ENCODE data around the gene TFF3. TPM values are rescaled to one million over a fixed set of nuclear protein-coding genes. Genes with fewer than 3 reads are reported as not detected.

TFF3 gene
- total and polyA plus RNA-seq, 2 of the 13 experiments (the other 11 are each of a cell fraction or from before 2014, with no cell fraction given): 14.2 to 26.9 TPM

DNA sequence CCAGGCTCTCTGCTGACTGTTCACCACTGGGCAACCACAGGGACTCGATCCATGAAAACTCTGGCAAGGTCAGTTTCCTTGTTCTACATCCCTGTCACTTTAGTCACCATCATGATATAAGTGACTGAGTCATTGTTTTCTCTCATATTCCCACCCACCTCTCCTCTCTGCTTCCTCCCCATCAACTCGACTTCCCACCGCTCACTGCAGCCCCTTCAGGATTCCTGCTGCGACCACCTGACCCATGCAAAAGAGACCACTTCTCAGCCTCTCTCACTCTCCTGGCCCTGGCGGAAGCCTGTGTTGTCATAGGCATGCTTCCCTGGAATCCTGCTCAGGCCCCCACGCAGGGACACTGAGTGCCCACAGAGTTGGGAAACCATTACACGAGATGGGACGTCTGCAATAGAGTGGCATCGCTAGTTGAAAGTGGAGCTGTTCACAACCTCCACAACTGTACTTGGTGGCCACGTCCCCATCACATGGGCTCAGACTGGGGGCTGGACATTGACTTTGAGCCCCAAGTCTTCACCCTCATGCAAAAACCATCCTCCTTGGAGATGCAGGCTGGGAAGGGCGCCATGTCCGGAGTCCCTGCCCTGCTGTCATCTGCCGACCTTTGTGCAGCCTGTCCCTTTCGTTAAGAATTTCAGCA lies 37.4 kb upstream of the TFF3 start (continued):
- TF ChIP-seq, protein P1, sequence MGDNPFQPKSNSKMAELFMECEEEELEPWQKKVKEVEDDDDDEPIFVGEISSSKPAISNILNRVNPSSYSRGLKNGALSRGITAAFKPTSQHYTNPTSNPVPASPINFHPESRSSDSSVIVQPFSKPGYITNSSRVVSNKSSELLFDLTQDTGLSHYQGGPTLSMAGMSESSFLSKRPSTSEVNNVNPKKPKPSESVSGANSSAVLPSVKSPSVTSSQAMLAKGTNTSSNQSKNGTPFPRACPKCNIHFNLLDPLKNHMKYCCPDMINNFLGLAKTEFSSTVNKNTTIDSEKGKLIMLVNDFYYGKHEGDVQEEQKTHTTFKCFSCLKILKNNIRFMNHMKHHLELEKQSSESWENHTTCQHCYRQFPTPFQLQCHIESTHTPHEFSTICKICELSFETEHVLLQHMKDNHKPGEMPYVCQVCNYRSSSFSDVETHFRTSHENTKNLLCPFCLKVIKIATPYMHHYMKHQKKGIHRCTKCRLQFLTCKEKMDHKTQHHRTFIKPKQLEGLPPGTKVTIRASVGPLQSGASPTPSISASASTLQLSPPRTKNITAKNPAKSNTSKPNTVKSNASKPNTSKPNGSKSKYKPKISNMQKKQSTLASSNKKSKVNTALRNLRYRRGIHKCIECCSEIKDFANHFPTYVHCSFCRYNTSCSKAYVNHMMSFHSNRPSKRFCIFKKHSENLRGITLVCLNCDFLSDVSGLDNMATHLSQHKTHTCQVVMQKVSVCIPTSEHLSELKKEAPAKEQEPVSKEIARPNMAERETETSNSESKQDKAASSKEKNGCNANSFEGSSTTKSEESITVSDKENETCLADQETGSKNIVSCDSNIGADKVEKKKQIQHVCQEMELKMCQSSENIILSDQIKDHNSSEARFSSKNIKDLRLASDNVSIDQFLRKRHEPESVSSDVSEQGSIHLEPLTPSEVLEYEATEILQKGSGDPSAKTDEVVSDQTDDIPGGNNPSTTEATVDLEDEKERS (CRISPR knock-in tag; IDR thresholded peaks at IDR 0.05): no peak
- no peak for TF ChIP-seq SNAI1 (CRISPR knock-in tag; IDR thresholded peaks at IDR 0.05; ENCODE audit: borderline replicate concordance)
- TF ChIP-seq ZNF501 (CRISPR knock-in tag; IDR thresholded peaks at IDR 0.05): no peak
- no peak for TF ChIP-seq ZNF264 (CRISPR knock-in tag; IDR thresholded peaks at IDR 0.05)
- TF ChIP-seq, protein P2, sequence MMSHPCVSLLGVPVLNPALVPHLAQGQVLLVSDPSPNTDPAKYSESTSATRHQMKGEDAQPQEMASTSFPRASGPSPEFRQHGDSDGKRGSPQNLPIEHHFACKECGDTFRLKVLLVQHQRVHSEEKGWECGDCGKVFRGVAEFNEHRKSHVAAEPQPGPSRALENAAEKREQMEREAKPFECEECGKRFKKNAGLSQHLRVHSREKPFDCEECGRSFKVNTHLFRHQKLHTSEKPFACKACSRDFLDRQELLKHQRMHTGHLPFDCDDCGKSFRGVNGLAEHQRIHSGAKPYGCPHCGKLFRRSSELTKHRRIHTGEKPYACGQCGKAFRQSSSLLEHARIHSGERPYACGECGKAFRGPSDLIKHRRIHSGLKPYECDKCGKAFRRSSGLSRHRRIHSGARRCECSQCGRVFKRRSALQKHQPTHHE (CRISPR knock-in tag; IDR thresholded peaks at IDR 0.05; ENCODE audit: borderline replicate concordance): no peak
- TF ChIP-seq, protein P3, sequence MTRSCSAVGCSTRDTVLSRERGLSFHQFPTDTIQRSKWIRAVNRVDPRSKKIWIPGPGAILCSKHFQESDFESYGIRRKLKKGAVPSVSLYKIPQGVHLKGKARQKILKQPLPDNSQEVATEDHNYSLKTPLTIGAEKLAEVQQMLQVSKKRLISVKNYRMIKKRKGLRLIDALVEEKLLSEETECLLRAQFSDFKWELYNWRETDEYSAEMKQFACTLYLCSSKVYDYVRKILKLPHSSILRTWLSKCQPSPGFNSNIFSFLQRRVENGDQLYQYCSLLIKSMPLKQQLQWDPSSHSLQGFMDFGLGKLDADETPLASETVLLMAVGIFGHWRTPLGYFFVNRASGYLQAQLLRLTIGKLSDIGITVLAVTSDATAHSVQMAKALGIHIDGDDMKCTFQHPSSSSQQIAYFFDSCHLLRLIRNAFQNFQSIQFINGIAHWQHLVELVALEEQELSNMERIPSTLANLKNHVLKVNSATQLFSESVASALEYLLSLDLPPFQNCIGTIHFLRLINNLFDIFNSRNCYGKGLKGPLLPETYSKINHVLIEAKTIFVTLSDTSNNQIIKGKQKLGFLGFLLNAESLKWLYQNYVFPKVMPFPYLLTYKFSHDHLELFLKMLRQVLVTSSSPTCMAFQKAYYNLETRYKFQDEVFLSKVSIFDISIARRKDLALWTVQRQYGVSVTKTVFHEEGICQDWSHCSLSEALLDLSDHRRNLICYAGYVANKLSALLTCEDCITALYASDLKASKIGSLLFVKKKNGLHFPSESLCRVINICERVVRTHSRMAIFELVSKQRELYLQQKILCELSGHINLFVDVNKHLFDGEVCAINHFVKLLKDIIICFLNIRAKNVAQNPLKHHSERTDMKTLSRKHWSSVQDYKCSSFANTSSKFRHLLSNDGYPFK (CRISPR knock-in tag; IDR thresholded peaks at IDR 0.05; ENCODE audit: borderline replicate concordance): no peak
- TF ChIP-seq, protein P4, sequence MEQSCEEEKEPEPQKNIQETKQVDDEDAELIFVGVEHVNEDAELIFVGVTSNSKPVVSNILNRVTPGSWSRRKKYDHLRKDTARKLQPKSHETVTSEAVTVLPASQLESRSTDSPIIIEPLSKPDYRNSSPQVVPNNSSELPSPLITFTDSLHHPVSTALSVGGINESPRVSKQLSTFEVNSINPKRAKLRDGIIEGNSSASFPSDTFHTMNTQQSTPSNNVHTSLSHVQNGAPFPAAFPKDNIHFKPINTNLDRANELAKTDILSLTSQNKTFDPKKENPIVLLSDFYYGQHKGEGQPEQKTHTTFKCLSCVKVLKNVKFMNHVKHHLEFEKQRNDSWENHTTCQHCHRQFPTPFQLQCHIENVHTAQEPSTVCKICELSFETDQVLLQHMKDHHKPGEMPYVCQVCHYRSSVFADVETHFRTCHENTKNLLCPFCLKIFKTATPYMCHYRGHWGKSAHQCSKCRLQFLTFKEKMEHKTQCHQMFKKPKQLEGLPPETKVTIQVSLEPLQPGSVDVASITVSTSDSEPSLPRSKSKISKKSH (CRISPR knock-in tag; IDR thresholded peaks at IDR 0.05; ENCODE audit: borderline replicate concordance): no peak
- no peak for TF ChIP-seq NPAS2 (CRISPR knock-in tag; IDR thresholded peaks at IDR 0.05; ENCODE audit: borderline replicate concordance)
- TF ChIP-seq SMARCE1 (IDR thresholded peaks at IDR 0.05; ENCODE audit: borderline replicate concordance): no peak
- TF ChIP-seq, protein P5, sequence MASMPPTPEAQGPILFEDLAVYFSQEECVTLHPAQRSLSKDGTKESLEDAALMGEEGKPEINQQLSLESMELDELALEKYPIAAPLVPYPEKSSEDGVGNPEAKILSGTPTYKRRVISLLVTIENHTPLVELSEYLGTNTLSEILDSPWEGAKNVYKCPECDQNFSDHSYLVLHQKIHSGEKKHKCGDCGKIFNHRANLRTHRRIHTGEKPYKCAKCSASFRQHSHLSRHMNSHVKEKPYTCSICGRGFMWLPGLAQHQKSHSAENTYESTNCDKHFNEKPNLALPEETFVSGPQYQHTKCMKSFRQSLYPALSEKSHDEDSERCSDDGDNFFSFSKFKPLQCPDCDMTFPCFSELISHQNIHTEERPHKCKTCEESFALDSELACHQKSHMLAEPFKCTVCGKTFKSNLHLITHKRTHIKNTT (CRISPR knock-in tag; IDR thresholded peaks at IDR 0.05): no peak
- TF ChIP-seq ZBTB7A (CRISPR knock-in tag; IDR thresholded peaks at IDR 0.05): no peak
